Measurements from ENCODE around the gene SHISA4. TPM values are rescaled to one million over a fixed set of nuclear protein-coding genes. Genes with fewer than 3 reads are reported as not detected.

The SHISA4 gene
- total and polyA plus RNA-seq, 2 donors (not counting 3 experiments of a cell fraction or from before 2014, with no cell fraction given): 25.6 to 78.2 TPM

- no peak for TF ChIP-seq FOS (IDR thresholded peaks at IDR 0.05; ENCODE audit: borderline replicate concordance, insufficient read depth, low read length)
- CTCF ChIA-PET: interaction anchor here (1.6 to 3.7 kb wide), 2 partner anchors 17 to 33 kb away, joined by 4 to 19 read pairs; no protein-coding TSS in a partner anchor
- Histone ChIP-seq H3K36me3 (ENCODE audit: control insufficient read depth in 2 of 2, extremely low read depth in 1 of 2, insufficient read depth in 2 of 2, low read length in 2 of 2) (no peaks in the 10 kb centered on the region), H3K4me3 (replicated peaks in 1 of 3; ENCODE audit: insufficient read depth in 1 of 3, low read depth in 1 of 3, low read length in 3 of 3) (no peak overlapping the region), H3K9me3 (replicated peaks; ENCODE audit: control insufficient read depth, insufficient read depth, low read length) (no peaks in the 10 kb centered on the region), H3K27me3 (ENCODE audit: control insufficient read depth in 2 of 2, insufficient read depth in 2 of 2, low read length in 2 of 2) (no peaks in the 10 kb centered on the region), H2AFZ (ENCODE audit: low read depth, low read length) (no peak overlapping the region), H4K20me1 (replicated peaks; ENCODE audit: control insufficient read depth, extremely low read depth, insufficient read depth, low read length) (no peaks in the 10 kb centered on the region), H3K4me1 (ENCODE audit: control insufficient read depth, extremely low read depth, insufficient read depth, low read length) (peaks cover 17% of the 10 kb centered on the region), H3K4me2 (ENCODE audit: insufficient read depth, low read length) (no peak overlapping the region), H3K79me2 (ENCODE audit: control insufficient read depth, insufficient read depth, low read length) (no peaks in the 10 kb centered on the region), H3K27ac (ENCODE audit: insufficient read depth, low read depth, low read length) (no peak overlapping the region), H3K9ac (replicated peaks; ENCODE audit: extremely low read depth, insufficient read depth, low read length) (no peak overlapping the region), H3K9me1 (replicated peaks; ENCODE audit: control insufficient read depth, extremely low read depth, insufficient read depth, low read length) (no peaks in the 10 kb centered on the region)
- BruUV-seq (replicated peaks): no TSS peak
- intact Hi-C loops (cut with micrococcal nuclease) (no loop called here), dilution Hi-C loops (cut with MboI; ENCODE audit: extremely low pct_ligation_motif_present, low sequenced_read_pairs) (no loop called here)
- POLR2A ChIA-PET: no interaction called here
- FAIRE-seq (no peak), DNase-seq (ENCODE audit: low read depth, low spot score) (no peak)
These were observed 24.1 kb downstream of the SHISA4 start for GRCh38 chr1:201912832-201913231.

DNA sequence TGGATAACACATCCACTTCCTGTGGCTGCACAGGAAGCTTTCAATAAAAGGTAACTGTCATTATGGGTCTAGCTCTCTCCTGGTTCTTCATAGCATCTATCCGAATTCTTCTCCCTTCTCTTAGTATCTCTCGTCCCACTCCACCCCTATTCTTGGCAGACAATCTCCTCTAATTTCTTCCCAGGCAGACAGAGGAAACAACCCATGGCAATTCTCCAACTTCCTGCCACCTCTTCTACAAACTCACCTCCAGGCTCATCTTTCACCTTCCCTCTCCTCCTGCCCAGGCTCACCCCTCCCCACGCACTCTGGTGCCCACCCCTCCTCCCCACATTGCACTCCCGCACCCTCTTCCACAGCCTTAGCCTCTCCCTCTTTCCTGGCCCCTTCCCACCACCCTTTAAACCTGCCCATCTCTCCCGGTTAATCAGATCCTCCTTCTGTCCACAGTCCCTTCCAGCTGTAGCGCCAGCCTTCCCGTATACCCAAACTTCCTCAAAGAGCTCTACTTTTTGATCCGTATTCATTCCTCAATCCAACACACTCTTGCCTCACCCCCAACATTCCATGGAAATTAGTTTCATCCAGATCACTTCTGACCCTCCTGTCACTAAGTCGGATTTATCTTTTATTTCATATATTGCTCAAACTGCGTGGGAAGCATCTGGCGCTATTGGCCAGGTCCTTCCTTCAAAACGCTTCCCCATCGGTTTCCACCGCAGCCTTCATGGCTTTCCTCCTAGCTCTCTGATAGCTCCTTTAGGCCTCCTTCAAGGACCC, 25.9 kb downstream of the SHISA4 start:
- Histone ChIP-seq H3K27ac (ENCODE audit: insufficient read depth, low read depth, low read length) (no peak overlapping the region), H3K9ac (replicated peaks; ENCODE audit: extremely low read depth, insufficient read depth, low read length) (no peak overlapping the region), H2AFZ (ENCODE audit: low read depth, low read length) (no peak overlapping the region), H3K4me2 (ENCODE audit: insufficient read depth, low read length) (no peak overlapping the region), H3K4me1 (ENCODE audit: control insufficient read depth, extremely low read depth, insufficient read depth, low read length) (peaks cover 19% of the 10 kb centered on the region), H3K9me3 (replicated peaks; ENCODE audit: control insufficient read depth, insufficient read depth, low read length) (no peaks in the 10 kb centered on the region), H3K4me3 (replicated peaks in 1 of 3; ENCODE audit: insufficient read depth in 1 of 3, low read depth in 1 of 3, low read length in 3 of 3) (no peak overlapping the region), H3K27me3 (ENCODE audit: control insufficient read depth in 2 of 2, insufficient read depth in 2 of 2, low read length in 2 of 2) (no peaks in the 10 kb centered on the region), H3K79me2 (ENCODE audit: control insufficient read depth, insufficient read depth, low read length) (no peaks in the 10 kb centered on the region), H4K20me1 (replicated peaks; ENCODE audit: control insufficient read depth, extremely low read depth, insufficient read depth, low read length) (no peaks in the 10 kb centered on the region), H3K9me1 (replicated peaks; ENCODE audit: control insufficient read depth, extremely low read depth, insufficient read depth, low read length) (no peaks in the 10 kb centered on the region), H3K36me3 (ENCODE audit: control insufficient read depth in 2 of 2, extremely low read depth in 1 of 2, insufficient read depth in 2 of 2, low read length in 2 of 2) (no peaks in the 10 kb centered on the region)
- ChIA-PET CTCF (interaction anchor here (1.1 to 3.7 kb wide), 4 partner anchors 10 to 19 kb away, joined by 3 to 19 read pairs (median 5); no protein-coding TSS in a partner anchor), POLR2A (no interaction called here)
- TF ChIP-seq CTCF (IDR thresholded peaks at IDR 0.05; ENCODE audit: extremely low read depth in 1 of 2, insufficient read depth in 1 of 2, low read depth in 1 of 2, low read length in 2 of 2) (no peak), JUN (IDR thresholded peaks at IDR 0.05; ENCODE audit: borderline replicate concordance, insufficient read depth, insufficient read length, low read depth) (no peak), MYC (IDR thresholded peaks at IDR 0.05; ENCODE audit: low read depth, low read length) (no peak), POLR2AphosphoS5 (IDR thresholded peaks at IDR 0.05; ENCODE audit: insufficient read depth, low read depth, low read length) (no peak), MAX (IDR thresholded peaks at IDR 0.05; ENCODE audit: insufficient read depth, insufficient read length) (no peak), EZH2 (IDR thresholded peaks at IDR 0.05; ENCODE audit: borderline replicate concordance, low read depth, low read length, severe bottlenecking) (no peak), FOS (IDR thresholded peaks at IDR 0.05; ENCODE audit: borderline replicate concordance, insufficient read depth, low read length) (no peak), POLR2A (IDR thresholded peaks at IDR 0.05; ENCODE audit: low read depth, low read length) (no peak), GATA2 (IDR thresholded peaks at IDR 0.05; ENCODE audit: insufficient read depth, insufficient read length, low read depth, low read length) (no peak)
- BruUV-seq (replicated peaks): no TSS peak
- FAIRE-seq (no peak), DNase-seq (ENCODE audit: low read depth, low spot score) (no peak)
- dilution Hi-C loops (cut with MboI; ENCODE audit: extremely low pct_ligation_motif_present, low sequenced_read_pairs) (no loop called here), intact Hi-C loops (cut with micrococcal nuclease) (no loop called here)
